ENCODE measurements around the gene PIM1.

DNA sequence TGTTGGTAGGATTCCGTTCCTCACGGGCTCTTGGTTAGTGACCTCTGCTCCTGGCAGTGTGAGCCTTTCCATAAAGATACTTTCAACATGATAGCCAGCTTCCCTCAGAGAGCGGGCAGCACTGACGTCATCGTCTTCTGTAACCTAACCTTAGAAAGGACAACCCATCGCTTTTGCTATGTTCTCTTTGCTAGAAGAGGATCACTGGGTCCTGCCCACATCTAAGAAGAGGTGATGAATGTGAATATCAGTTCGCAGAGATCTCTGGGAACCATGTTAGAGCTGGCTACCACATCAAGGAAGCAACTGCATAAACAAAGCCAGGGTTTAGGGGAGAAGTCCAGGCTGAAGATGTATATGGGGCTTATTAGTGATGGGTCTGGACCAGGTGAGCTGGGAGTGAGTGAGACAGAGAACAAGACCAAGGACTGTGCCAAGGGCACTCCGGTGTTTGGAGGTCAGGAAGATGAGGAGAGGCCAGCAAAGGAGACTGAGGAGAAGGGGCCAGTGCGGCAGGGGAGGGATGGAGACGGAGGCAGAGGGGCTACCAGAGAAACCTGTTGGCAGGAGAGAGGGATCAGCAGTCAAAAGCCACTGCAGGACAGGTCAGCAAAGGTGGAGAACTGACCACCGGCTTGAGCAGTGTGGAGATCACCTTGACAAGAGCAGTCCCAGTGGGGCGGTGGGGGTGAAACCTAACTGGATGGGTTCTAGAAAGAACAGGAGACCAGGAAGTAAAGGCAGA lies 39.7 kb downstream of the PIM1 start:
- TF ChIP-seq, protein P1, sequence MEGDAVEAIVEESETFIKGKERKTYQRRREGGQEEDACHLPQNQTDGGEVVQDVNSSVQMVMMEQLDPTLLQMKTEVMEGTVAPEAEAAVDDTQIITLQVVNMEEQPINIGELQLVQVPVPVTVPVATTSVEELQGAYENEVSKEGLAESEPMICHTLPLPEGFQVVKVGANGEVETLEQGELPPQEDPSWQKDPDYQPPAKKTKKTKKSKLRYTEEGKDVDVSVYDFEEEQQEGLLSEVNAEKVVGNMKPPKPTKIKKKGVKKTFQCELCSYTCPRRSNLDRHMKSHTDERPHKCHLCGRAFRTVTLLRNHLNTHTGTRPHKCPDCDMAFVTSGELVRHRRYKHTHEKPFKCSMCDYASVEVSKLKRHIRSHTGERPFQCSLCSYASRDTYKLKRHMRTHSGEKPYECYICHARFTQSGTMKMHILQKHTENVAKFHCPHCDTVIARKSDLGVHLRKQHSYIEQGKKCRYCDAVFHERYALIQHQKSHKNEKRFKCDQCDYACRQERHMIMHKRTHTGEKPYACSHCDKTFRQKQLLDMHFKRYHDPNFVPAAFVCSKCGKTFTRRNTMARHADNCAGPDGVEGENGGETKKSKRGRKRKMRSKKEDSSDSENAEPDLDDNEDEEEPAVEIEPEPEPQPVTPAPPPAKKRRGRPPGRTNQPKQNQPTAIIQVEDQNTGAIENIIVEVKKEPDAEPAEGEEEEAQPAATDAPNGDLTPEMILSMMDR (IDR thresholded peaks at IDR 0.05): no peak
- no peak for TF ChIP-seq ZFX (IDR thresholded peaks at IDR 0.05; ENCODE audit: borderline replicate concordance)

Data from 22Rv1 (cell line).